HepG2 (cell line): ENCODE measurements around the gene SLC38A3. TPM values are rescaled to one million over a fixed set of nuclear protein-coding genes. Genes with fewer than 3 reads are reported as not detected.
A peak's percentile ranks its signal among the peaks of the same experiment; 100 is the strongest.

Experiments
- ADNP ChIP-seq: sonication (generic); formaldehyde crosslinking; IDR thresholded peaks from 2 replicates; pipeline ENCODE4 v1.4.0; 2020; ENCODE audit warnings: missing genetic modification reagents
- ARHGAP35 ChIP-seq: sonication (generic); formaldehyde crosslinking; IDR thresholded peaks from 2 replicates; pipeline ENCODE4 v1.9.0; 2022; ENCODE audit warnings: mild to moderate bottlenecking, inconsistent platforms, moderate library complexity, missing genetic modification reagents, borderline replicate concordance
- ATAD3A ChIP-seq: sonication (generic); formaldehyde crosslinking; IDR thresholded peaks from 2 replicates; pipeline ENCODE4 v1.4.0; 2020; ENCODE audit warnings: missing genetic modification reagents
- ATF4 ChIP-seq, 2 experiments: fragments of 450-650 bp in 1 of 2; sonication (generic) in 1 of 2; formaldehyde crosslinking; IDR thresholded peaks; 2 replicates each; pipeline versions ENCODE4 v1.5.0 to v1.8.0; 2020 to 2022; ENCODE audit warnings: mild to moderate bottlenecking in 1 of 2, missing genetic modification reagents in 1 of 2
- DR1 ChIP-seq: sonication (generic); formaldehyde crosslinking; IDR thresholded peaks from 2 replicates; pipeline ENCODE4 v1.8.0; 2021; ENCODE audit warnings: mild to moderate bottlenecking, missing genetic modification reagents, inconsistent platforms
- HMGA1 ChIP-seq: sonication (generic); formaldehyde crosslinking; conservative IDR thresholded peaks from 2 replicates; pipeline ENCODE4 v1.4.0; 2020; ENCODE audit warnings: missing genetic modification reagents
- HNF1A ChIP-seq, 2 experiments: sonication (generic) in 1 of 2; formaldehyde crosslinking in 1 of 2; IDR thresholded peaks; 2 replicates each; pipeline versions ENCODE4 v1.4.0 to v1.6.1; 2016 to 2020; ENCODE audit warnings: borderline replicate concordance in 1 of 2, low read depth in 1 of 2, mild to moderate bottlenecking in 1 of 2, missing genetic modification reagents in 1 of 2
- PREB ChIP-seq: sonication (generic); formaldehyde crosslinking; IDR thresholded peaks from 2 replicates; pipeline ENCODE4 v1.4.0; 2020; ENCODE audit warnings: missing genetic modification reagents
- PRPF4 ChIP-seq: fragments of 200-400 bp; formaldehyde crosslinking; IDR thresholded peaks from 2 replicates; pipeline ENCODE4 v1.6.1; 2016; ENCODE audit warnings: low read length, low read depth; ENCODE audit not compliant: poor library complexity, severe bottlenecking
- RBFOX2 ChIP-seq: fragments of 200-400 bp; formaldehyde crosslinking; IDR thresholded peaks from 2 replicates; pipeline ENCODE4 v1.6.1; 2017; ENCODE audit warnings: low read depth, mild to moderate bottlenecking, low read length
- SNAPC2 ChIP-seq: sonication (generic); formaldehyde crosslinking; IDR thresholded peaks from 2 replicates; pipeline ENCODE4 v1.8.1; 2022; ENCODE audit warnings: mild to moderate bottlenecking, missing genetic modification reagents
- SP1 ChIP-seq, 2 experiments: fragments of 450-650 bp in 1 of 2; sonication (generic) in 1 of 2; formaldehyde crosslinking in 1 of 2; IDR thresholded peaks; 2 replicates each; pipeline versions ENCODE4 v1.4.0 to v1.6.1; 2016 to 2020; ENCODE audit warnings: missing genetic modification reagents in 1 of 2
- ZC3H4 ChIP-seq: sonication (generic); formaldehyde crosslinking; IDR thresholded peaks from 2 replicates; pipeline ENCODE4 v1.4.0; 2020; ENCODE audit warnings: missing genetic modification reagents, borderline replicate concordance
- ZFAT ChIP-seq: sonication (generic); formaldehyde crosslinking; conservative IDR thresholded peaks from 2 replicates; pipeline ENCODE4 v1.8.1; 2023; ENCODE audit warnings: missing genetic modification reagents, inconsistent platforms
- ZIK1 ChIP-seq: sonication (generic); formaldehyde crosslinking; IDR thresholded peaks from 2 replicates; pipeline ENCODE4 v1.5.0; 2020; ENCODE audit warnings: mild to moderate bottlenecking, low read depth, missing genetic modification reagents, borderline replicate concordance
- ZNF678 ChIP-seq: sonication (generic); formaldehyde crosslinking; IDR thresholded peaks from 2 replicates; pipeline ENCODE4 v1.4.0; 2020; ENCODE audit warnings: mild to moderate bottlenecking, missing genetic modification reagents
- ZNF704 ChIP-seq: sonication (generic); formaldehyde crosslinking; IDR thresholded peaks from 2 replicates; pipeline ENCODE4 v1.8.1; 2023; ENCODE audit warnings: mild to moderate bottlenecking, inconsistent platforms, moderate library complexity, missing genetic modification reagents, borderline replicate concordance
- ZNF740 ChIP-seq: sonication (generic); formaldehyde crosslinking; IDR thresholded peaks from 2 replicates; pipeline ENCODE4 v1.4.0; 2020; ENCODE audit warnings: missing genetic modification reagents
- ZNF784 ChIP-seq: sonication (generic); formaldehyde crosslinking; IDR thresholded peaks from 2 replicates; pipeline ENCODE4 v1.5.1; 2020; ENCODE audit warnings: missing genetic modification reagents, mild to moderate bottlenecking, borderline replicate concordance
- polyA plus RNA-seq, 8 experiments: library from polyadenylated mRNA; depleted of rRNA in 3 of 8; stranded (reverse) in 7 of 8; unstranded in 1 of 8; fragments of >200 nt; fragmentation: Illumina TruSeq in 4 of 8; extraction: Trizol in 4 of 8; gene quantifications; 2 replicates each; pipeline versions ENCODE4 v1.2.1 to v1.2.3, GENCODE V29; 2011 to 2016; ENCODE audit warnings: low read depth in 4 of 8, missing spikeins in 1 of 8, mixed read lengths in 1 of 8; ENCODE audit not compliant: insufficient read depth in 1 of 8
- total RNA-seq, 5 experiments: library from RNA; depleted of rRNA; stranded (reverse); fragments of >200 nt; fragmentation: Illumina TruSeq; extraction: Trizol; gene quantifications; 2 replicates each; pipeline ENCODE4 v1.2.3, GENCODE V29; 2016; ENCODE audit warnings: low read depth in 1 of 5

SLC38A3 gene
- total and polyA plus RNA-seq, 2 of the 13 experiments (the other 11 are each of a cell fraction or from before 2014, with no cell fraction given), result 29.8 to 164 TPM

- no peak for TF ChIP-seq PREB (CRISPR knock-in tag)
- TF ChIP-seq ADNP (CRISPR knock-in tag), result no peak
- no peak for TF ChIP-seq PRPF4
- TF ChIP-seq ZNF740 (CRISPR knock-in tag), result peak; percentile 27; the same call in 1 of the 2 replicates
- no peak for TF ChIP-seq HMGA1
- TF ChIP-seq ATF4 (CRISPR knock-in tag; IDR thresholded peaks at IDR 0.05), result peak in 1 of 2 experiments; percentile 80; a peak in 2 of 4 replicates
- no peak for TF ChIP-seq SP1 (IDR thresholded peaks at IDR 0.05)
- TF ChIP-seq SP1 (CRISPR knock-in tag; IDR thresholded peaks at IDR 0.05), result no peak
- TF ChIP-seq ZNF704 (CRISPR knock-in tag), result no peak
- peak; percentile 55; the same call in 1 of the 2 replicates for TF ChIP-seq RBFOX2
- TF ChIP-seq ATAD3A (CRISPR knock-in tag), result no peak
- no peak for TF ChIP-seq ZIK1 (CRISPR knock-in tag)
- TF ChIP-seq SNAPC2 (CRISPR knock-in tag), result 0 out of 2 replicates have a peak, but pooled peaks have one; percentile 87
- no peak for TF ChIP-seq ZNF678 (CRISPR knock-in tag)
- no peak for TF ChIP-seq ZC3H4
- 0 out of 2 replicates have a peak, but pooled peaks have one; percentile 38 for TF ChIP-seq HNF1A (IDR thresholded peaks at IDR 0.05; ENCODE audit: low read depth)
- TF ChIP-seq HNF1A (CRISPR knock-in tag; IDR thresholded peaks at IDR 0.05; ENCODE audit: borderline replicate concordance), result peak; percentile 89
- TF ChIP-seq DR1 (CRISPR knock-in tag), result peak; percentile 38; the same call in 1 of the 2 replicates
- TF ChIP-seq ARHGAP35 (CRISPR knock-in tag), result no peak
- TF ChIP-seq ZFAT (CRISPR knock-in tag), result no peak
- TF ChIP-seq ZNF784 (CRISPR knock-in tag), result no peak; the same call in 1 of the 2 replicates
These were observed 3.7 kb downstream of the SLC38A3 start (continued) for GRCh38 chr3:50208677-50209344.
